Cerebellar nuclear complex (tissue), 1 donor: ENCODE results near the gene FAM25G.
"Not testable (repeated sequence)": the region's sequence is repeated elsewhere in the genome, so short reads cannot be mapped to it uniquely, and the experiment has no call there.

Source experiments
- DNase-seq, 2 experiments: peaks; one replicate each; lab custom pipeline; 2025; lab: John Stamatoyannopoulos, UW

FAM25G gene

GRCh38 chr10:47491600-47491999 is at the start of gene FAM25G:
TSS of gene FAM25G (minus strand) at chr10:47491700. CDS start at chr10:47491674, 26 bp downstream.
- not testable (repeated sequence) for DNase-seq

GRCh38 chr10:47536430-47536829 is 44.9 kb upstream of the FAM25G start:
- DNase-seq, result not testable (repeated sequence)

- DNase-seq, result not testable (repeated sequence)
Observed at GRCh38 chr10:47523475-47523874, 32.0 kb upstream of the FAM25G start, which contains the start of gene AGAP9. TSS of gene AGAP9 (minus strand) at chr10:47523638. CDS start at chr10:47523526, 112 bp downstream.

- DNase-seq, result not testable (repeated sequence)
Observed at GRCh38 chr10:47502313-47502712, 10.8 kb upstream of the FAM25G start.

- not testable (repeated sequence) for DNase-seq
Observed at GRCh38 chr10:47494226-47494625, 2.7 kb upstream of the FAM25G start.

GRCh38 chr10:47489630-47490029 is 1.9 kb downstream of the FAM25G start:
- DNase-seq, result not testable (repeated sequence)

- not testable (repeated sequence) for DNase-seq
Observed at GRCh38 chr10:47485943-47486342, 5.6 kb downstream of the FAM25G start.

- not testable (repeated sequence) for DNase-seq
Observed at GRCh38 chr10:47484786-47485185, 6.7 kb downstream of the FAM25G start.

GRCh38 chr10:47483923-47484322 is 7.6 kb downstream of the FAM25G start, which contains the start of gene ANXA8:
TSS of gene ANXA8 (minus strand) at chr10:47484115. CDS start at chr10:47483933, 182 bp downstream.
- not testable (repeated sequence) for DNase-seq

- not testable (repeated sequence) for DNase-seq
Observed at GRCh38 chr10:47482367-47482766, 9.1 kb downstream of the FAM25G start.

GRCh38 chr10:47481768-47482181 is 9.7 kb downstream of the FAM25G start:
- not testable (repeated sequence) for DNase-seq

- DNase-seq, result not testable (repeated sequence)
Observed at GRCh38 chr10:47481182-47481766, 10.2 kb downstream of the FAM25G start.

GRCh38 chr10:47480133-47480532 is 11.4 kb downstream of the FAM25G start:
- not testable (repeated sequence) for DNase-seq

- DNase-seq, result not testable (repeated sequence)
Observed at GRCh38 chr10:47478114-47478513, 13.4 kb downstream of the FAM25G start.

GRCh38 chr10:47477078-47477477 is 14.4 kb downstream of the FAM25G start:
- DNase-seq, result not testable (repeated sequence)

- DNase-seq, result not testable (repeated sequence)
Observed at GRCh38 chr10:47475101-47475500, 16.4 kb downstream of the FAM25G start.

- DNase-seq, result not testable (repeated sequence)
Observed at GRCh38 chr10:47473516-47473915, 18.0 kb downstream of the FAM25G start.

GRCh38 chr10:47472647-47473046 is 18.9 kb downstream of the FAM25G start:
- DNase-seq, result not testable (repeated sequence)

GRCh38 chr10:47472072-47472471 is 19.4 kb downstream of the FAM25G start:
- not testable (repeated sequence) for DNase-seq

GRCh38 chr10:47468731-47469528 is 22.6 kb downstream of the FAM25G start:
- not testable (repeated sequence) for DNase-seq

GRCh38 chr10:47467957-47468356 is 23.5 kb downstream of the FAM25G start:
- DNase-seq, result not testable (repeated sequence)

- DNase-seq, result not testable (repeated sequence)
Observed at GRCh38 chr10:47467458-47467857, 24.0 kb downstream of the FAM25G start.
